HepG2 (cell line): ENCODE results near the gene CST11. TPM values are rescaled to one million over a fixed set of nuclear protein-coding genes. Genes with fewer than 3 reads are reported as not detected.

Source experiments
- ATAC-seq: fragments of 200-7000 bp; cut with Tn5 transposase; 3 replicates; pipeline ENCODE4 v1.9.1; 2020; ENCODE audit warnings: mild to moderate bottlenecking, moderate library complexity
- BruUV-seq: library from RNA; stranded (reverse); fragments of 400-500 nt; replicated peaks from 2 replicates; lab custom pipeline; 2021; lab: Mats Ljungman, UMichigan
- CTCF ChIA-PET: fragments of 300-600 bp; formaldehyde crosslinking; extraction: SDS; loops from one replicate; lab custom pipeline; 2021; ENCODE audit warnings: low total read pairs, inconsistent platforms, low intra/inter-chr PET ratio; lab: Yijun Ruan, JAX
- POLR2A ChIA-PET: fragments of 350-600 bp; sonication (Branson Sonifier 250); formaldehyde crosslinking; loops from one replicate; lab custom pipeline; 2020; ENCODE audit warnings: antibody characterized with exemption, inconsistent platforms; lab: Yijun Ruan, JAX
- DNase-seq: peaks from one replicate; pipeline ENCODE4 v3.0.0-alpha.2; 2015; ENCODE audit warnings: low spot score
- FAIRE-seq: peaks from 3 replicates; lab custom pipeline; 2011; peaks lifted over from hg19 to GRCh38; lab: Jason Lieb, UNC
- H2AFZ ChIP-seq: one replicate; pipeline ENCODE4 v1.6.1; 2011; ENCODE audit warnings: low read length, inconsistent platforms
- H3K27ac ChIP-seq: fragments of 300-600 bp; 3 replicates; pipeline ENCODE4 v1.8.0; 2011; ENCODE audit warnings: mixed run types, mild to moderate bottlenecking, mixed read lengths, low read length, inconsistent platforms; ENCODE audit not compliant: insufficient read depth; ENCODE audit errors: extremely low read length
- H3K27me3 ChIP-seq, 2 experiments: fragments of 200-600 bp in 1 of 2; 2 replicates in 1 of 2; 3 replicates in 1 of 2; pipeline versions ENCODE4 v1.6.0 to v1.8.0; 2011; ENCODE audit warnings: low read length in 2 of 2, mild to moderate bottlenecking in 2 of 2, moderate library complexity in 2 of 2, inconsistent platforms in 1 of 2; ENCODE audit not compliant: insufficient read depth in 2 of 2, control insufficient read depth in 1 of 2
- H3K36me3 ChIP-seq, 2 experiments: fragments of 200-600 bp in 1 of 2; replicated peaks in 1 of 2; 2 replicates in 1 of 2; 3 replicates in 1 of 2; pipeline versions ENCODE4 v1.5.1 to v1.8.0; 2011; ENCODE audit warnings: low read length in 2 of 2, inconsistent platforms in 1 of 2; ENCODE audit not compliant: insufficient read depth in 2 of 2, control insufficient read depth in 1 of 2
- H3K4me1 ChIP-seq: 2 replicates; pipeline ENCODE4 v1.5.1; 2012; ENCODE audit warnings: low read length, inconsistent platforms; ENCODE audit not compliant: insufficient read depth
- H3K4me2 ChIP-seq: 2 replicates; pipeline ENCODE4 v1.6.0; 2011; ENCODE audit warnings: low read depth, low read length, inconsistent platforms
- H3K4me3 ChIP-seq, 3 experiments: fragments of 200-600 bp in 1 of 3; sonication (generic), shearing (Covaris generic) in 1 of 3; replicated peaks in 1 of 3; 2 replicates each; pipeline ENCODE4 v1.5.1; 2011 to 2016; ENCODE audit warnings: low read length in 3 of 3, inconsistent platforms in 2 of 3, low read depth in 2 of 3, mild to moderate bottlenecking in 2 of 3, control low read depth in 1 of 3, mixed read lengths in 1 of 3; ENCODE audit not compliant: insufficient read depth in 1 of 3
- H3K79me2 ChIP-seq: one replicate; pipeline ENCODE4 v1.6.1; 2011; ENCODE audit warnings: low read length, inconsistent platforms; ENCODE audit not compliant: insufficient read depth
- H3K9ac ChIP-seq: 2 replicates; pipeline ENCODE4 v1.6.0; 2011; ENCODE audit warnings: mild to moderate bottlenecking, low read depth, low read length, inconsistent platforms; ENCODE audit not compliant: insufficient read depth
- H3K9me3 ChIP-seq: 2 replicates; pipeline ENCODE4 v1.5.1; 2012; ENCODE audit warnings: mild to moderate bottlenecking, low read length
- H4K20me1 ChIP-seq: 2 replicates; pipeline ENCODE4 v1.6.0; 2011; ENCODE audit warnings: inconsistent platforms, mild to moderate bottlenecking, low read length, moderate library complexity; ENCODE audit not compliant: insufficient read depth
- EZH2 ChIP-seq: conservative IDR thresholded peaks from 2 replicates; pipeline ENCODE4 v1.6.1; 2012; ENCODE audit warnings: mild to moderate bottlenecking, low read depth, low read length, moderate library complexity
- GATAD2A ChIP-seq: IDR thresholded peaks from 2 replicates; pipeline ENCODE4 v1.6.1; 2016
- RERE ChIP-seq: IDR thresholded peaks from 2 replicates; pipeline ENCODE4 v1.6.1; 2016; ENCODE audit warnings: low read depth, missing genetic modification reagents, missing compliant biosample characterization
- SKIL ChIP-seq: sonication (generic); formaldehyde crosslinking; IDR thresholded peaks from 2 replicates; pipeline ENCODE4 v1.8.0; 2022; ENCODE audit warnings: missing genetic modification reagents, mild to moderate bottlenecking, moderate library complexity, borderline replicate concordance
- THAP7 ChIP-seq: sonication (generic); formaldehyde crosslinking; IDR thresholded peaks from 2 replicates; pipeline ENCODE4 v1.8.1; 2023; ENCODE audit warnings: mild to moderate bottlenecking, missing genetic modification reagents
- ZNF124 ChIP-seq: sonication (generic); formaldehyde crosslinking; IDR thresholded peaks from 2 replicates; pipeline ENCODE4 v1.4.0; 2020; ENCODE audit warnings: missing genetic modification reagents
- ZNF17 ChIP-seq: sonication (generic); formaldehyde crosslinking; IDR thresholded peaks from 2 replicates; pipeline ENCODE4 v1.5.0; 2020; ENCODE audit warnings: mild to moderate bottlenecking, missing genetic modification reagents
- ZNF24 ChIP-seq: fragments of 450-650 bp; IDR thresholded peaks from 2 replicates; pipeline ENCODE4 v1.6.1; 2017; ENCODE audit warnings: antibody characterized with exemption, mild to moderate bottlenecking
- ZNF296 ChIP-seq: sonication (generic); formaldehyde crosslinking; conservative IDR thresholded peaks from 2 replicates; pipeline ENCODE4 v1.5.0; 2020; ENCODE audit warnings: mild to moderate bottlenecking, missing genetic modification reagents
- ZNF674 ChIP-seq: sonication (generic); formaldehyde crosslinking; IDR thresholded peaks from 2 replicates; pipeline ENCODE4 v1.5.0; 2020; ENCODE audit warnings: low read depth, mild to moderate bottlenecking, missing genetic modification reagents
- WGBS: methylation state at CpG from one replicate; pipeline ENCODE4 v1.1.6; 2017; ENCODE audit warnings: low lambda C conversion rate; 5-methylcytosine and 5-hydroxymethylcytosine counted together
- in situ Hi-C: cut with HindIII; loops from 2 replicates; pipeline ENCODE4 v1.10.0; 2017; ENCODE audit warnings: low pct_unique_long_range_greater_than_20kb; ENCODE audit not compliant: extremely low pct_ligation_motif_present
- intact Hi-C: fragments of 100-400 bp; cut with micrococcal nuclease; formaldehyde crosslinking; loops from one replicate; pipeline ENCODE4 v1.10.0; 2022; ENCODE audit not compliant: unreplicated experiment
- polyA plus RNA-seq, 8 experiments: library from polyadenylated mRNA; depleted of rRNA in 3 of 8; stranded (reverse) in 7 of 8; unstranded in 1 of 8; fragments of >200 nt; fragmentation: Illumina TruSeq in 4 of 8; extraction: Trizol in 4 of 8; gene quantifications; 2 replicates each; pipeline versions ENCODE4 v1.2.1 to v1.2.3, GENCODE V29; 2011 to 2016; ENCODE audit warnings: low read depth in 4 of 8, missing spikeins in 1 of 8, mixed read lengths in 1 of 8; ENCODE audit not compliant: insufficient read depth in 1 of 8
- total RNA-seq, 5 experiments: library from RNA; depleted of rRNA; stranded (reverse); fragments of >200 nt; fragmentation: Illumina TruSeq; extraction: Trizol; gene quantifications; 2 replicates each; pipeline ENCODE4 v1.2.3, GENCODE V29; 2016; ENCODE audit warnings: low read depth in 1 of 5

CST11 gene
- total and polyA plus RNA-seq, 2 of the 13 experiments (the other 11 are each of a cell fraction or from before 2014, with no cell fraction given), result not detected

GRCh38 chr20:23490817-23491216 is 38.1 kb upstream of the CST11 start, which contains the start of gene CST8 (continued):
- TF ChIP-seq ZNF674 (CRISPR knock-in tag), result no peak

- Histone ChIP-seq H3K27me3 (peaks cover 0 to 4% of the 10 kb centered on the region in 2 experiments; a peak in 1 of 5 replicates), H4K20me1 (peaks cover 3% of the 10 kb centered on the region; the same call in 1 of the 2 replicates), H3K4me1 (peaks cover 22% of the 10 kb centered on the region), H2AFZ (no peak overlapping the region), H3K79me2 (no peaks in the 10 kb centered on the region), H3K36me3 (no peaks in the 10 kb centered on the region), H3K4me2 (no peak overlapping the region), H3K4me3 (no peak overlapping the region), H3K9ac (no peak overlapping the region), H3K27ac (no peak overlapping the region), H3K9me3 (no peaks in the 10 kb centered on the region)
- ATAC-seq (no peak), DNase-seq (no peak), FAIRE-seq (no peak)
- intact Hi-C loops (no loop called here), in situ Hi-C loops (no loop called here)
- ChIA-PET POLR2A (no interaction called here), CTCF (no interaction called here)
- WGBS, result 23% methylated on average over 3 of the region's 3 CpGs
- no peak for TF ChIP-seq ZNF24
- no peak for TF ChIP-seq THAP7 (CRISPR knock-in tag)
- no peak for TF ChIP-seq ZNF124 (CRISPR knock-in tag)
- TF ChIP-seq GATAD2A (CRISPR knock-in tag), result no peak
- no peak for TF ChIP-seq SKIL (CRISPR knock-in tag)
- TF ChIP-seq ZNF17, result no peak
- no peak for TF ChIP-seq EZH2
- no peak for TF ChIP-seq ZNF296 (CRISPR knock-in tag)
- no peak for TF ChIP-seq RERE (CRISPR knock-in tag)
- no TSS peak for BruUV-seq
Observed at GRCh38 chr20:23488996-23489395, 36.3 kb upstream of the CST11 start.
